HG03439 (cell line): ENCODE data around the gene CRPPA.

Source experiments
- ATAC-seq: cut with Tn5 transposase; IDR thresholded peaks from one replicate; pipeline ENCODE4 v1.9.1; 2021; ENCODE audit warnings: mild to moderate bottlenecking, moderate library complexity; ENCODE audit not compliant: unreplicated experiment

Gene CRPPA

GRCh38 chr7:16428182-16428581, 6.8 kb upstream of the CRPPA start:
- ATAC-seq, result no peak

GRCh38 chr7:16423761-16424160, 2.4 kb upstream of the CRPPA start:
- ATAC-seq, result no peak

GRCh38 chr7:16422917-16423316, 1.6 kb upstream of the CRPPA start:
- no peak for ATAC-seq

- no peak for ATAC-seq
Observed at GRCh38 chr7:16422103-16422435, 731 bp upstream of the CRPPA start.

GRCh38 chr7:16420649-16421332, 547 bp downstream of the CRPPA start:
- peak; percentile 86 for ATAC-seq

- ATAC-seq, result no peak
Observed at GRCh38 chr7:16420329-16420648, 1.0 kb downstream of the CRPPA start.

GRCh38 chr7:16419859-16420258, 1.5 kb downstream of the CRPPA start:
- ATAC-seq, result no peak

GRCh38 chr7:16419126-16419525, 2.2 kb downstream of the CRPPA start:
- no peak for ATAC-seq

- ATAC-seq, result no peak
Observed at GRCh38 chr7:16417906-16418305, 3.4 kb downstream of the CRPPA start.

- ATAC-seq, result no peak
Observed at GRCh38 chr7:16416289-16417282, 4.8 kb downstream of the CRPPA start.

GRCh38 chr7:16412274-16413254, 8.8 kb downstream of the CRPPA start:
- no peak for ATAC-seq

GRCh38 chr7:16411391-16411790, 9.9 kb downstream of the CRPPA start:
- ATAC-seq, result no peak

GRCh38 chr7:16409777-16410176, 11.6 kb downstream of the CRPPA start:
- ATAC-seq, result no peak

GRCh38 chr7:16404636-16405035, 16.7 kb downstream of the CRPPA start:
- ATAC-seq, result no peak

- no peak for ATAC-seq
Observed at GRCh38 chr7:16403475-16403874, 17.9 kb downstream of the CRPPA start.

GRCh38 chr7:16402940-16403339, 18.4 kb downstream of the CRPPA start:
- ATAC-seq, result no peak

GRCh38 chr7:16402091-16402490, 19.2 kb downstream of the CRPPA start:
- ATAC-seq, result no peak

- no peak for ATAC-seq
Observed at GRCh38 chr7:16400893-16401275, 20.5 kb downstream of the CRPPA start.

GRCh38 chr7:16399916-16400892, 21.1 kb downstream of the CRPPA start:
- no peak for ATAC-seq

- no peak for ATAC-seq
Observed at GRCh38 chr7:16399265-16399831, 22.0 kb downstream of the CRPPA start.
